Measurements from ENCODE around the gene AGBL1. TPM values are rescaled to one million over a fixed set of nuclear protein-coding genes. Genes with fewer than 3 reads are reported as not detected.

Gene AGBL1
- polyA plus RNA-seq, 1 donor = 11.7 TPM

DNA sequence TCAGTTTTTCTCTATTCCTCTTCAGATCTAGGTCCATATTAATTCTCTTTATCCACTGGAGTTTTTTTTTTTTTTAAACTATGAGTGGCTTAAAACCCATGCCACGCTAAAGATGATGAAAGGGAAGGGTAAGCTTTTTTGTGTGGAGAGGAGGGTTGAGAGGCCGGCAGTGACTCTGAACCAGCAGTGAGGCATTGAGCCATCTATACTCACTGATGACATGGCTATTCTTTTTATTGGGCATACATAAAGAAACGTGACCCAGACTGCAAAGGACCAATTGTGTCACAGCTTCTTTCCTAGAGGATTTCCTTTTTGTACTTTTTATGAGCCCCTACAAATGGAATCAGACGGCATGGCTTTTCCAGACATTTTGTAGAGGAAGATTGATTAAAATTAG, 662.2 kb downstream of the AGBL1 start:
- DNase-seq = no peak

DNA sequence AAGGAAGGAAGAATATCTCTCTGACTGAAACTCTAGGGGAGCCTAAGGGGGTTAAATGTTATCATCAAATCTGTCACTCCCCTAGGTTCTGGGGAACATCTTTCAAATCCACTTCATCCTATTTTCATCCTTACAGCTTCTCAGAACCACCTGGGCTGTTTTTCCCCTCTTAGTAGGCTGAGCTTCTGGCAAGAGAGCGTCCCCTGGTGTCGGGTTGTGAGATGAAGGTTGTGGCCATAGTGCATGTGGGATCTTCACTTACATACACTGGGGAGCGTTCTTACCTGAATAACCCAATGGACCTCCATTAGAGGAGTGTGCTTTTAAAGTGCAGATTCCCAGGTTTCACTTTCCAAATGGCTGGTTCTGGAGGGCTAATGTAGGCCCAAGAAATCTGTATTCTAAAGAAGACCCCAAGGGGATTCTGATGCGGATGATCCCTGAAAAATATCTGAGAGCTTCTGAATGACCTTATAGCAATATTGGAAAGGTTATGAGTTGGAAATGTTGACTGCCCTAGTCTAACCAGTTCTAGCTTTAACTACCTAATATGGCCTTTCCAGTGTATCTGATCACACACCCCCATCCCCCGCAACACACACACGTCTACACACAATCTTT, 663.7 kb downstream of the AGBL1 start:
- DNase-seq = no peak

- DNase-seq = no peak
Observed at GRCh38 chr15:86744198-86744780, 664.6 kb downstream of the AGBL1 start.

DNA sequence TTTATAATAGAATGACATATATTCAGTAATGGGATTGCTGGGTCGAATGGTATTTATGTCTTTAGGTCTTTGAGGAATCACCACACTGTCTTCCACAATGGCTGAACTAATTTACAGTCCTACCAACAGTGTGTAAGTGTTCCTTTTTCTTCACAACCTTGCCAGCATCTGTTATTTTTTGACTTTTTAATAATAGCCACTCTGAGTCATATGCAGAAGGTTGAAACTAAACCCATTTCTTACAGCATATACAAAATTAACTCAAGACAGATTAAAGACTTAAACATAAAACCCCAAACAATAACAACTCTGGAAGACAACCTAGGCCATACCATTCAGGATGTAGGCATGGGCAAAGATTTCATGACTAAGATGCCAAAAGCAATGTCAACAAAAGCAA, 671.4 kb downstream of the AGBL1 start:
- DNase-seq = no peak

DNA sequence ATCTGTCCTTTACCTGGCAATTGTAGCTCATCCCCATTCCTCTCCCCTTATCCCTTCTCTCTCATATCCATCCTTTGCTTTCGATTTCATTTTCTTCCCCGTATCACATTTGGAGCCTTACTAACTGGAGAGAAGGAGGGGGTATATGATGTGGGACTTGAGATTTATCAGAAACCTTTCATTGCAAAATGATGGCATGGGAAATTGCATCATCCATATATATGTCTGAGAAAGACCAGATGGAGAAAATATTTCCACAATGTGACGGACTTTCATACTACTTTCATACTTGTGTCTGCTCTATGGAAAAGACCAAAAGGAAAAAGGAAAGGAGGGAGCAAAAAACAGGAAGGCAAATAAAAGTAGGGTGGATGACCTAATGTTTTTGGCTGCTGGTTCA, 675.2 kb downstream of the AGBL1 start:
- no peak for DNase-seq

- DNase-seq = no peak
Observed at GRCh38 chr15:86756688-86757087, 677.0 kb downstream of the AGBL1 start.

- no peak for DNase-seq
Observed at GRCh38 chr15:86759800-86760523, 680.3 kb downstream of the AGBL1 start.

- DNase-seq = no peak
Observed at GRCh38 chr15:86762874-86763273, 683.2 kb downstream of the AGBL1 start.

- DNase-seq = no peak
Observed at GRCh38 chr15:86764021-86764420, 684.4 kb downstream of the AGBL1 start.

DNA sequence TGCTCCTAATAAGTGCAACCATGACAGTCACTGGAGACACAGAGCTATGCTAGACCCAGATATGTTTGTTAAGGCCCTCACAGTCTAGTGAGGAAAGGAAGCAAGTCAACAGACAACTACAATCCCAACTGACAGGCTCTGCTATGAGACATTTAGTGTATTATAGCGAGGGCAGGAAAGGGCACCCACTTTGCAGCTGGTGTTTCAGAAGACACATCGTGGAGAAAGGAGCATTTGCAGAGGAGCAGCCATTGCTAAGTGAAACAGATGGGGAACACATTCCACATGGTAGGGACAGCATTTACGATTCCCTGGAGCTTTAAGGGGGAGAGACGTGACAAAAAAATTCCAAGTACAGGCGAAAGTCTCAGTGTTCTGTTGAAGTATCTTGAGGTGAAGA, 685.6 kb downstream of the AGBL1 start:
- no peak for DNase-seq

GRCh38 chr15:86772369-86773059, 692.8 kb downstream of the AGBL1 start:
- DNase-seq = no peak

DNA sequence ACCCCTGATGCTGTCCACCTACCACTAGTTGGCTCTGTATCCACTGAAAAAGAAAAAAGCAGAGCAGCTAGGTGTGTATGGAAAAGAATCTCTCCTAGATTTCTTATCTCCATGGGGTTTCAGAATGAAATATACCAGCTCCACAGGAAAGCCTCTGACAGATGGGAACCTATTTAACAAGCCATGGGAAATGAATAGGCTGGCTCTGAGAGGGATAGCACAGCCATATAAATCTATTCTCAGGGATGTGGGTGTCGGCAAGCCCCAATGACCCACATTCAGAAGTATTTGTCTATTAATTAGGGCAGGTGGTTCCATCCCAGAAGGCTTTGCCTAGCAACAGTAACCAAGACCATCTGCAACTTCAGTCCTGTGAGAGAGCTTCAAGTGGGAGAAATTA, 694.1 kb downstream of the AGBL1 start:
- DNase-seq = no peak

DNA sequence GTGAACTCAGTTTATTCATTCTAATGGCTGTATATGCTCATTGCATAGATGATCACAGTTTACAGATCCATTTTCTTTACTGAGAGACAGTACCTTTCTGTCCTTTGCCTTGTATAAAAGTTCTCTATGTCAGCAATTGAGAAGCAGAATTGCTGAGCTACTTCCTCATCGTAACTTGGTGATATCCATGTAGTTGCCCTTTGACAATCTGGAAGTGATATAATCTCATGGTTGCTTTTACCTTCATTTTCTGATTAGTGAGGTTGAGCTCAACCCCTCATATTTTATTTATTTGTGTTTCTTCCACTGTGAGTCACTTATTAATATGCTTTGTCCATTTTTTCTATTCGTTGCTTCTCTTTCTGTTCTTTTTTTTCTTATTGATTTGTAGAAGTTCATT, 696.5 kb downstream of the AGBL1 start:
- no peak for DNase-seq

- DNase-seq = no peak
Observed at GRCh38 chr15:86796521-86796920, 716.9 kb downstream of the AGBL1 start.

DNA sequence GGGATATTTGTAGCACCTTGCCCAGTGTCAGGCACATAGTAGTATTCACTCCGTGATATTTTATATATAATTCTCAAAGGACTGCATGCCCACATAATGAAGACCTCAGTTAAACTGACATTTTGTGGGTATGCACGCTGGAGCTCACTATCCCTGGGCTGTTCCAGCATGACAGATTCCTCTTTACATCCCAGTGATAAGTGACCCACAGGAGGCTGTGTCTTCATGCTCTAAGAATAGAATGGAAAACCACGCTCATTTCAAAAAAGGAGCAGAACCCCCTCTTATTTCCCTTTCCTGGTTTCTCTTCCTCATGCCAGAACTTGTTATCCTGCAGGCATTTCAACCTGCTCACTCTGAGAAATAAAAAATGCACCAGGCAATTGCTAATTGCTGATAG, 717.5 kb downstream of the AGBL1 start:
- DNase-seq = no peak

- no peak for DNase-seq
Observed at GRCh38 chr15:86799226-86799625, 719.6 kb downstream of the AGBL1 start.

GRCh38 chr15:86802244-86802643, 722.6 kb downstream of the AGBL1 start:
- DNase-seq = no peak

DNA sequence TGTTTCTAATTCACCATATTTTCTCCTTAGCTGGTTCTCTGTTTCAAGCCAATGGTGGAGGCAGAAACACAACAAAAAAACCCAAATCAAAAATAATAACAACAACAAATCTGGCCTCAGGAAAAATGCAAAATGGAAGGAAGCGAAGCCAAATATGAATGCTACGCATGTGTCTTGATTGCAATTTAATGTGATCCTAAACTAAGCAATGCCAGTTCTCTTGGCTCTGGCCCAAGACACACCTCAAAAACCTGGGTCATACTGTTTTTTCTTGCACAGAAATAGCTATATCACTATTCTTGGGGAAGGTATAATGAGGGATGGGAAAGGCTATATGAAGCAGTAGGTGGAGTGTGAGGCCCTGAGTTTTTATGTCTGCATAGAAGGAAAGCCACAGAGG, 724.7 kb downstream of the AGBL1 start:
- DNase-seq = no peak

DNA sequence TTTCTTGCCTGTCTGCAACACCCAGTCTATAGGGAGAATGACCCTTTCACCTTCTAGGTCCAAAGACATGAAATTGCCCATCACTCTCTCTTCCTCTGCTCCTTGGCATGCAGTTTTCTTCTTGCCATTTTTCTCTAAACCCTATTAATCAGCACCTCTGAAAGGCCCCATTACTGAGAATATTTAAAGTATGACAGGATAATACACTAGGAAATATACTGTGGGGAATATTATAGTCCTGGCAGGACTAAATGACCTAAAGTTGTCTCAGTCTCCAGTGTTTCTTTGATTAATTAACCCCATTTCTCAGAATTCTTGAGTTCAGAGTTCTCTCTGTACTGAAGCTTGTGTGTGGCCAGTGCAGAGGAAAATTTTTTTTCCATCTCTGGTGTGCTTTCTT, 730.7 kb downstream of the AGBL1 start:
- DNase-seq = no peak

GRCh38 chr15:86813892-86814291, 734.2 kb downstream of the AGBL1 start:
- DNase-seq = no peak

GRCh38 chr15:86829245-86829644, 749.6 kb downstream of the AGBL1 start:
- no peak for DNase-seq

- no peak for DNase-seq
Observed at GRCh38 chr15:86830304-86830703, 750.6 kb downstream of the AGBL1 start.

DNA sequence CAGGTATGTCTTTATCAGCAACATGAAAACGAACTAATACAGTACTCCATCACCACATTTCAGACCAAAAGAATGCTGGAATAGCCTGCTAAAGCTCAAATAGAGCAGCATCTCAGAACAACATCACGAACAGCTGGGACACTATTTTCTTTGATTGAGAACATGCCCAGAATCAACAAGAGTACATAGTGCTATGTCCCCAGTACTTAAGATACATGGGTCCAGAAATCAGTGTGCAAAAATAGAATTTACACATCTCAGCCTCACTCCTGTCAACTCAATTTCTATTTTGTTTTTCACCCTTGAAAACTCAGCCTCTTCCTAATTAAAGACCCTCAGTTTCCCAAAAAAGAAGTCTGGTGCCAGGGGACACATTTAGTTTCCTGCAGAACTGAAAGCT, 753.9 kb downstream of the AGBL1 start:
- DNase-seq = no peak
